GM12873 (cell line): ENCODE data around the gene GMPPA.

ENCODE experiments used
- CTCF ChIP-seq: IDR thresholded peaks from 2 replicates; pipeline ENCODE4 v1.5.1; 2012; ENCODE audit warnings: low read depth, mild to moderate bottlenecking, moderate library complexity, low read length, control low read depth; ENCODE audit not compliant: insufficient read depth; ENCODE audit errors: missing control alignments

The GMPPA gene

DNA sequence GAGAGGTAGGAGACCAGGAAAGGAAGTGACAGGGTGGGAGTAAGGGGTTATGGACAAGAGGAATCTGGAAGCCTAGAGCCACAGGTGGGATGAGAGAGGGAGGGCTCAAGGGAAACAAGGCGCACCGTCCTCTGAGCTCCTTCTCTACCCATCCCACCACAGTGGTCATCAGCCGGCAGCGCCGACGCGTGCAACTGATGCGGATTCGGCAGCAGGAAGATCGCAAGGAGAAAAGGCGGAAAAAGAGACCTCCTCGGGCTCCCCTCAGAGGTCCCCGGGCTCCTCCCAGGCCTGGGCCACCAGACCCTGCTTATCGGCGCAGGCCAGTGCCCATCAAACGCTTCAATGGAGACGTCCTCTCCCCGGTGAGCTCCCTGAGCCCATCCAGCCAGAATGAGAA, 50.3 kb downstream of the GMPPA start:
- TF ChIP-seq CTCF = no peak

GRCh38 chr2:219549619-219550018, 50.9 kb downstream of the GMPPA start:
- TF ChIP-seq CTCF = no peak

GRCh38 chr2:219551441-219552381, 53.0 kb downstream of the GMPPA start:
- no peak for TF ChIP-seq CTCF

DNA sequence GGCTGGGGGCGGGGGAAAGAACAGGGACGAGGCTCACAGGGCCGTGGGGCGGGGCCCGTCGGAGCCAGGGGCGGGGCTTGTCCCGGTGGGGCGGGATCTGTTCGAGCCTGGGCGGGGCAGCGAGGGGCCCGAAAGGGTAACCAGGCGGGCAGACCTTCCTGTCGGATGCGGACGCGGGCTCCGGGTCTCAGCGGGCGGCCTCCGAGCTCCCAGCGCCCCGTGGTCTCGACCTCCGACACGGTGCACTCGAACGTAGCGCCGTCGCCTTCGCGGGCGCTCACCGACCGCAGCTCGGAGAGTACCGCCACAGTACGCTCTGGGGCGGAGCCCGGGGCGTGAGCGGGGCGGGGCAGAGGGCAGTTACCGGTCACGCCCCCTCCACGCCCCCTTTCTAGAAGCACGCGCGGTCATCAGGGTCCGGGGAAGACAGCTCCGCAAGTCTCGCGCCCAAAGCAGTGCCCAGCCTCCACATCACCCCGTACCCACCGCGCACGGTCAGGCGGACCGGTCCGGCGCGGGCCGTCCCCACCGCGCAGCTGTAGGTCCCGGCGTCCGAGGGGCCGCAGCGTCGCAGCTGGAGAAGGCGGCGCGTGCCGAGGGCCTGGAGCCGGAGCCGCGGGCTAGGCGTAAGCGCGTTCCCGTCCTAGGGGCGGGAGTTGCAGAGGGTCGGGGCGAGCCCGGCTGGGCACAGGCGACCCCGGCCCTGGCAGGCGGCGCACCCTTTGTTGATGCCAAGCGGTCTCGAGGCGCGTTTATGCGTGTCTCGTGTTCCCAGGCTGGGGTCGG, 53.9 kb downstream of the GMPPA start:
- no peak for TF ChIP-seq CTCF

DNA sequence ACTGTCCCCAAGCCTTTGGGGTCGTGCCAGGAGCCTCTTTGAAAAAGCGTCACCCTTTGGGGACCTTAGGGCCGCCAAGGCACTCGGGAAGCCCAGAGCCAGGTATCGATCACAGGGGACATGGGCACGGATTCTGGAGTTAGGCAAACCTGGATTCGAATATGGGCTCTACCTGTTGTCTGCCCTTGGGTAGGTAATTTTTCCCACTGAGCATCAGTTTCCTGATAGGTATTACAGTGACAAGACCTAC, 54.4 kb downstream of the GMPPA start:
- no peak for TF ChIP-seq CTCF

DNA sequence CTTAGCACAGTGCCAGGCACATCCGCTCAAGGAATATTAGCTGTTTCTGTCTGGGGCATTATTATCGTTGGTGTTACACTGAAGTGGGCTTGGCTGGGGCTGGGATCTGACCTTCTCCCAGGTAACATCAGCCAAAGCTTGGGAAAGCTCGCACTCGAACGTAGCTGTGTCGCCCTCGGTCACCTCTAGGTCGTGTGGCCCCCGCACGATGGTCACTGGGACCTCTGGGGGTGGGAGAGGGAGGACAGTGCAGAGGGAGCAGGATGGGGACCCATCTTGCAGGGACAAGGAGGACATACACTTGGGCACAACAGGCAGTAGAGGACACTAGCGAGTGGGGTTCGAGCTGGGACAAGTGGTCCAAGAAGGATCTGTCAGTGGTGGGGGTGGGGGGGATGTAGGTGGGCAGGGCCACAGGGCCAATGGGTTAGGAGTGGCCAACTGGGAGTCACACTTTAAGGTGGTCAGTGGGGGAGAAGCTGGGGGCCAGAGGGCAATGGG, 54.8 kb downstream of the GMPPA start:
- TF ChIP-seq CTCF = no peak

- TF ChIP-seq CTCF = no peak
Observed at GRCh38 chr2:219554350-219554749, 55.7 kb downstream of the GMPPA start.
